GM18867 (cell line): Measurements from ENCODE around the gene CREB3L1.

ENCODE experiments used
- ATAC-seq: cut with Tn5 transposase; IDR thresholded peaks from one replicate; pipeline ENCODE4 v1.9.1; 2021; ENCODE audit warnings: mild to moderate bottlenecking, moderate library complexity; ENCODE audit not compliant: unreplicated experiment

The CREB3L1 gene, protein sequence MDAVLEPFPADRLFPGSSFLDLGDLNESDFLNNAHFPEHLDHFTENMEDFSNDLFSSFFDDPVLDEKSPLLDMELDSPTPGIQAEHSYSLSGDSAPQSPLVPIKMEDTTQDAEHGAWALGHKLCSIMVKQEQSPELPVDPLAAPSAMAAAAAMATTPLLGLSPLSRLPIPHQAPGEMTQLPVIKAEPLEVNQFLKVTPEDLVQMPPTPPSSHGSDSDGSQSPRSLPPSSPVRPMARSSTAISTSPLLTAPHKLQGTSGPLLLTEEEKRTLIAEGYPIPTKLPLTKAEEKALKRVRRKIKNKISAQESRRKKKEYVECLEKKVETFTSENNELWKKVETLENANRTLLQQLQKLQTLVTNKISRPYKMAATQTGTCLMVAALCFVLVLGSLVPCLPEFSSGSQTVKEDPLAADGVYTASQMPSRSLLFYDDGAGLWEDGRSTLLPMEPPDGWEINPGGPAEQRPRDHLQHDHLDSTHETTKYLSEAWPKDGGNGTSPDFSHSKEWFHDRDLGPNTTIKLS

DNA sequence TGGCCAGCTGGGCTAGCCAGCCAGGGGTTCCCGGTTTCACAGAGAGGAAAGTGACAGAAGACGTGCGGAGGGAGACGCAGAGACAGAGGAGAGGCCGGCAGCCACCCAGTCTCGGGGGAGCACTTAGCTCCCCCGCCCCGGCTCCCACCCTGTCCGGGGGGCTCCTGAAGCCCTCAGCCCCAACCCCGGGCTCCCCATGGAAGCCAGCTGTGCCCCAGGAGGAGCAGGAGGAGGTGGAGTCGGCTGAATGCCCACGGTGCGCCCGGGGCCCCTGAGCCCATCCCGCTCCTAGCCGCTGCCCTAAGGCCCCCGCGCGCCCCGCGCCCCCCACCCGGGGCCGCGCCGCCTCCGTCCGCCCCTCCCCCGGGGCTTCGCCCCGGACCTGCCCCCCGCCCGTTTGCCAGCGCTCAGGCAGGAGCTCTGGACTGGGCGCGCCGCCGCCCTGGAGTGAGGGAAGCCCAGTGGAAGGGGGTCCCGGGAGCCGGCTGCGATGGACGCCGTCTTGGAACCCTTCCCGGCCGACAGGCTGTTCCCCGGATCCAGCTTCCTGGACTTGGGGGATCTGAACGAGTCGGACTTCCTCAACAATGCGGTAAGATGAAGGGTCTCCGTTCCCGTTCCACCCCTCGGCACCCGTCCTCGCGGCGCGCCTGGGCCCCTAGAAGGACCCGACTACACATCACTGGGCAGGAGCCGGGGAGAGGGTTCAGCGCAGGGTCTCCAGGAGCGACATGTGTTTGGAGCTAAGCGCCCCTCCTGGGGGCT lies at the start of gene CREB3L1:
TSS of gene CREB3L1 (plus strand) at position 41 of the 765 bp plus-strand sequence. CDS start at position 491, 450 bp downstream.
- peak; percentile 39 for ATAC-seq

DNA sequence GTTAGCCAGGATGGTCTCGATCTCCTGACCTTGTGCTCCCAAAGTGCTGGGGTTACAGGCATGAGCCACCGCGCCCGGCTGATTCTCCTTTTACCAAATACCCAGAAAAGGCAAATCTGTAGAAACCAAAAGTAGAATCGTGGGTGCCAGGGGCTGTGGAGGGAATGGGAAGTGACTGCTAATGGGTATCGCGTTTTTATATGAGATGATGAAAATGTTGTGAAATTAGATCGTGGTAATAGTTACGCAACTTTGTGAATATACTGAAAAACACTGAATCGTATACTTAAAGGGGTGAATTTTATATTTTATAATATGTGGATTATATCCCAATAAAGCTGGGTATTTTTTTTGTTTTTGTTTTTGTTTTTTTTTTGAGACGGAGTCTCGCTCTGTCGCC lies 48.2 kb upstream of the CREB3L1 start:
- ATAC-seq = no peak

DNA sequence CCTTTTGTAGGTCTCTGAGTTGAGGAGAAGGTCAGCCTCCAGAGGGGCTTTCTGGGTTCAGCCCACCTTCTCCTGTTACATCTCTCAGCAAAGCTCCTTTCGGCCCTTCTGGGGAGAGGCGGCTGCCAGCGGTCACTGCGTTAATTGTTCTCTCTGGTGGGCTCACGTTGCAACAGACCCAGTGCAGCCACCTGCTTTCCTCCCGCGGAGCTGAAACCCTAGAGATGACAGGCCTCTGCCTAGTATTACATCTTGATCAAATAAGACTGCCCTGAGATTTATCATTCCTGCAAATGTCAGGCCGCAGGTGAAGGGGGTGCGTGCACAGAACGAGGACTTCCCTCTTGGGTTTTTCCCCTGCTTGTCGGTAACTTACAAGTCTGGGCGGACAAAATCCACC lies 43.2 kb upstream of the CREB3L1 start:
- no peak for ATAC-seq

DNA sequence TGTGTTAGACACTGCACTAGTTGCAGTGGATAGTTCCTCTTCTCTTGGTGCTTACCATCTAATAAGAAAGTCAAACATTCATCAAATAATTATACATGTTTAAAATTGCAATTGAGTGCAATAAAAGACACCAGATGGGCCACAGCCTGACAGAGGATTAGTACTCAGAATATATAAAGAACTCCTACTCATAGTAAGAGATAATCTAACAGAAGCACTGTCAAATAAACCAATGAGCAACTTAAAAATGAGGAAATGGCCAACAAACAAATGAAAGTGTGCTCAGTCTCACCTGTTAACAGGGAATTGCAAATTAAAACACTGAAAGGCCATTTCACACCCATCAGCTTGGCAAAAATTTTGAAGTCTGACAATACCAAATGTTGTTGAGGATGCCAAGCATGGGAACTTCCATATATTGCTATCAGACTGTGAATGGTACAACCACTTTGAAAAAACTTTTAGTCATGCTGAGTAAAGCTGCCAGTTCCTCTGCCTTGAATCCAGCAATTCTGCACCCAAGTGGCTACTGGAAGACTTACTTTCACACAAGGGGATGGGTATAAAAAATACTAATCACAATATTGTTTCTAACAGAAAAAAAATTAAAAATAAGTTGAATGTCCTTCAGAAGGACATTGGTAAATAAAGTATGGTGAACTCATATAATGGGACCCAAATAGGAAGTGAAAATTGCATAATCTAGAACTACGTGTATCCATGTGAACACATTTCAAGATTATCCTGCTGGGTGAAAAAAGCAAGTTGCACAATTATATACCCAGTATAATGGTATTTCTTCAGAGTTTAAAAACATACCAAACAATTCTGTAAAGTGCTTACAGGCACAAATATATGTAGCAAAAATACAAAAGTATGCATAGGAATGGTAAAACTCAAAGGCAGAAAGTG lies 41.4 kb upstream of the CREB3L1 start:
- no peak for ATAC-seq

DNA sequence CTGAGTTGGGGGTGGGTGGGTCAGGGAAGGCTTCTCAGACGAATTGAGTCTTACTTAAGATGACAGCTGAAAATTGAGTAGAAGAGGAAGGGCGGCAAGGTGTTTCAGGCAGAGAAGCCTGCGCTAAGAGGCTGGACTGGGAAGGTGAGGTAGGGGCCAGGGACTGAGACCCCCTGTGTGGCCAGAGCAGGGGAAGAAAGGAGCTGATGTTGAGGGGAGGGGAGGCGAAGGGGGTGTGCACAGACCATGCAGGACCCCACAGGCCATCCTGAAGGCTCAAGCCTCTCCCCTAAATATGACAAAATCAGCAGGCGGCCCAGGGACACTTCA lies 40.6 kb upstream of the CREB3L1 start:
- ATAC-seq = no peak

DNA sequence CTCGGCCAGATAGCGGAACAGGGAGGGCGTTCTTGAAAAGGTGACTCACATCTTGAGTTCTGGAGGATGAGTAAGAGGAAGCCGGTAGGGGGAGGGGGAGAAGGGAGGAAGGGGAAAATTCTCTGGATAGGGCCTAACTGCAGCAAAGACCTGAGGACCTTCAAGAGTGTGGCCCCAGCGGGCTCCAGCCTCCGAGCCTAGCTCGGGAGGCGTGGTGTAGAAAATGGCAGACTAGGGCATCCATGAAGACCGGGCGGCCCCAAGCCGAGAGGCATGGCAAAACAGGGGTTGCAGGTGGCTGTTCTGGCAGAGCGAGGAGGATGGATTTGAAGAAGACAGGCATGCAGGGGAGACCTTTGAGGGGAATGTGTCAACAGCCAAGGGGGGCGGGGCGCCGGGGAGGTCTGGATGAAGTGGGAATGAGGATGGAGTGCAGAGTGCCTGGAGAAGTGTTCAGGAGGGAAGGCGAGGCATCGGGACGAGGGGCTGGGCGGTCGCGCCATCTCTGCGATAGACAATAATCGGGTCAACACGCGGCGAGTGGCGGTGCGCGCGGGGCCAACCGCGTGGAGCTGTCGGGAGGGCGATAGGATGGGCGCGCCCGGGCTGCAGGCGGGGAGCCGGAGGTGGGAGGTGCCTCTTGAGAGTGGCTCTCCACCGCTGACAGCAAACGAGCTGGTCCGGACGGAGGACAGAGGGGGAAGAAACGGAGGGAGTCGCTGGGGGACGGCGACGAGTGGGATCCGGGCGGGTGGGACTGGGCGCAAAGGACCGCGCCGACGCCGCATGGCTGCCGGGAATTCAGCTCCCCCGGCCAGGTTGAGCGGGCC lies 40.0 kb upstream of the CREB3L1 start:
- ATAC-seq = no peak

DNA sequence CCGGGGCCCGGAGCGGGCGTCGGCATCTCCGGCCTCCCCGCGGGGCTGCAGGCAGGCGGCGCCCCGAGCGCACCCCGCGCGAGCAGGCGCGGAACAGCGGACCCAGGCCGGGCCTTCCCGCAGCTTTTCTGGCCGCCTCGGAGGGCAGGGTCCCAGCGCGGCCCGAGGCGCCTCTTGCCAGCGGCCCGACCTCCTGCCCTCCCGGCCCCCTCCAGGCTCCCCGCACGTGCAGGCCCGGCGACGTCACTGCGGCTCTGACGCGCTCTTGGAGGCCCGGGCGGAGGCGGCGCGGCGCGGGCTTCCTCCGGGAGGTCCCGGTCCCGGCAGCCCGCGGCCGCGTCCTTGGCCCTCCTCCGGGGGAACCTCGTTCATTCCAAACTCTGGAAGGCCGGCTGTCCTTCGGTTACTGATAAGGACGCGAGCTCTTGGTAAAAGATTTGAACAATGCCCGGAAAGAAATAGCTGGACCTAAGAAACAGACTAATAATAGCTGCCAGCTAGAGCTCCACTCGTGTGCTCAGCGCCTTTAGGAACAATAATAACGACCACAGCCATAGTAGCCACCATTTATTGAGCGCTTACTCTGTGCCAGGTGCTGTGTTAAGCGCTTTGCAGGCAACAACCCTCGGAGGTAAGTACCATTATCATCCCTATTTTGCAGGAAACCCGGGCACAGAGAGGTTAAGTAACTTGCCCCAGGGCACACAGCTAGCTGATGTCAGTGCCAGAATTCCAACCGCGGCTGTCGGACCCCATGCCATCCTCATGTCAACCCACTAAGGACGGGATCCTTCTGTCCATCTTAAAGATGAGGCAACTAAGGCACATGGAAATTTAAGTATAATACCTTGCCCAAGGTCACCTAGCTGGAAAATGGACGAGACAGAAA lies 39.1 kb upstream of the CREB3L1 start:
- no peak for ATAC-seq

DNA sequence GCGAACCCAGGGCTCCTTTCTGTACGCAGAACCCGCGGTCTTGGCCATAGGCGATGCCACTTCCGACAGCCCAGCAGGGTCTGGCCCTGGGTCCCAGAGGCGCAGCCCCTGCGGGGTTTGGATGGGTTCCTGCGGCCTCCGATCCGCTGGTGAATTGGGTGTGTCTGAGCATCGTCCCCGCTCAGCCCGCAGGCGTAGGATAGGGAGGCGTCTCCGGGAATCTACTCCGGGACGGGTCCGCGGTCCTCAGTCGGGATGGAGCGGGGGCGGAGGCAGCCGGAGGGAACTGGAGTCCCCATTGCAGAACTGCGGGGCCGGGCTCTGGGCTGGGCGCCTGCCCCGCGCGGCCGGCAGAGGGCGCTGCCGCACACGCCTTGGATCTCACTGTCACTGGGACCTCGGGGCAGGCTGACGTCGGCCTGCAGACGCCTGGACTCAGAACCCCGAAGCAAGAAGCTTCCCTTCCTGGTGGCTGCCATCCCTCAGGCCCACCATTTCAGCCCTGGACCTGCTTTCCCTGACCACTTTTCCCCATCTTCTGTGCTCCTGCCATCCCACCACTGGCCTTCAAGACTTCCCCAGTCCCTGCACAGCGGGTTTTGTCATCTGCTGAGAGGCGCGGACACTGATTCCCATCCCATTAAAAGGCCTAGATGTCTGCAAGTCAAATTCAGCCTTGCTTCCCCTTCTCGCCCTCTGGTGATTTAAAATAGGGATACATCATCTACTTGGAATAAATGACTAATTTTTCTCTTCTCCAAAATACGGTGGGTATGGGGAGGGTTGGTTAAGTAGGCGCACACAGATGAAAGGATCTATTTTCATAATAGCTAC lies 38.3 kb upstream of the CREB3L1 start:
- peak; percentile 66 for ATAC-seq

DNA sequence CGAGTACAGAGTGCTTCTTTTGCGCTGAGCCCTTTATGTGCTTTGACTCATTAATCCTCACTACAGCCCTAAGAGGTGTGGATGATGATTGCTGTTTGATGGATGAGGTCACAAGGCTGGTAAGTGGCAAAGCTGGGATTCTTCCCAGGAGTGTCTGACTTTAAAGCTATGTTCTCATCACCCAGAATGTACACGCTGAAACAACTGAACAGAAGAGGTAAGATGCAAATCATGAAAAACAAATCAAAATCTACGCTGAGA lies 37.7 kb upstream of the CREB3L1 start:
- no peak for ATAC-seq

DNA sequence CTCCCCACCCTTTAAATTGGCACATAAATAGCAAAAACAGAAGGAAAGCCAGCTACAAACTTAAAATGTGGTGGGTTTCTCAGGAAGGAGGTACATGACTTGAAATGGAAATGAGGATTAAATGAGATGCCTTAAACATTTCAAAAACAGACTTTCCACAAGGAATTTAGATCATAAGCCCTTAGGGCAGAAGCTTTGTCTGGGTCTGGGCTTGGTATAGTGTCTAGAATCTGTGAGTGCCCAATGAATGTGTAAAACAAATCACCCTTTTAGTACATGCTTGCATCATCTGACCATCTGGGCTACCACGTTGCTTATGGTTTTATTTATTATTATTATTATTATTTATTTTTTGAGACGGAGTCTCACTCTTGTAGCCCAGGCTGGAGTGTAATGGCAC lies 37.1 kb upstream of the CREB3L1 start:
- ATAC-seq = no peak

DNA sequence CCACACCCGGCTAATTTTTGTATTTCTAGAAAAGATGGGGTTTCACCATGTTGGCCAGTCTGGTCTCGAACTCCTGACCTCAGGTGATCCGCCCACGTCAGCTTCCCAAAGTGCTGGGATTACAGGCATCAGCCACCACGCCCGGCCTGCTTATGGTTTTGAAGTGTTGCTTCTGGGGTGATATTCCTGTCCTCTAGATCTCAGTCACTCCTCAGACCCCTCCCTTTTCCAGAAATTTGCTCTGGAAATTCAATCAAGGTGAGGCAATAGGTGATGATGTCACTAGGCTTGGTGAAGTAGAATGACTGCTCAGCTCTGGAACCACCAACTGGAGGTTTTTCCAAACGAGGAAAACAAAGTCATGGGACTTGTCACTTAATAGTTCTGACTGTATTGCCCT lies 36.6 kb upstream of the CREB3L1 start:
- no peak for ATAC-seq

DNA sequence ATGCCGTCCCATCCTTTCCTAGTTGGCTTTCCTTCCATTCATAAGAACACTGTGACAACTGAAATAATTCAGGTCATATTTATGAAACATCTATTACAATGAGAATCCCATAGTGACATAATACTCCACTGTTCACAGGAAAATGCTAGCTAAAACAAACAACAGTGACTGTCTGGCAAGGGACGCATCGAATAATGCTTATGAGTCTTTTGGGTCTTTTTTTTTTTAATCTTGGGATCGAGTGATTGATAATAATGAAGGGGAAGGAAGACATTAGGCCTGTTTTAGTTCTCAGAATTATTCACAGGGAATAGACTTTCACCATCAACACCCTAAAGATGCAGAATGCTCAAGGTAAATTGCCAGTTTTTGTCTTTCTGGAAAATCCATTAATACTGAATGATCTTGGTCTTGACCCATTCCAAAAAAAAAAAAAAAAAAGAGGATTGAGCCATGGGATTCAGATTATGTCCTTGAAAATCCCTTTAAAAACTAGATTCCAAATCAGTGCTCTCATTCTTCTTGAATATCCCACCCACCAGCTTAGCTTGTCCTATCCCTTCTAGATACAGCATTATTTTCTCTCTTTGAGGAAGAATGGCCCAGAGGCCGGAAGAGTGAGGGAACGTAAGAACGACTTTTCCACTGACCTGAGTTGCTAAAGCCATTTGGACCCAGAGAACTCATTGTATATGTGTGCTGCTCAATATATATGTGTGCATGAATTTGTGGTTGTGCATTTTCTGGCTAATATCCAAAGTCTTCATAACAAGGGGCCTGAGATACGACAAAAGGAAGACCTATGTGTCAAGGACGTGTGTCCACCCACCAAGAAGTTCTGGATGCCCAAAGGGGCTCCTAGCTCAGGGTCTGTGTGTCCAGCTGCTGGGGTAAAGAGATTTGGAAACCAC lies 35.2 kb upstream of the CREB3L1 start:
- no peak for ATAC-seq

DNA sequence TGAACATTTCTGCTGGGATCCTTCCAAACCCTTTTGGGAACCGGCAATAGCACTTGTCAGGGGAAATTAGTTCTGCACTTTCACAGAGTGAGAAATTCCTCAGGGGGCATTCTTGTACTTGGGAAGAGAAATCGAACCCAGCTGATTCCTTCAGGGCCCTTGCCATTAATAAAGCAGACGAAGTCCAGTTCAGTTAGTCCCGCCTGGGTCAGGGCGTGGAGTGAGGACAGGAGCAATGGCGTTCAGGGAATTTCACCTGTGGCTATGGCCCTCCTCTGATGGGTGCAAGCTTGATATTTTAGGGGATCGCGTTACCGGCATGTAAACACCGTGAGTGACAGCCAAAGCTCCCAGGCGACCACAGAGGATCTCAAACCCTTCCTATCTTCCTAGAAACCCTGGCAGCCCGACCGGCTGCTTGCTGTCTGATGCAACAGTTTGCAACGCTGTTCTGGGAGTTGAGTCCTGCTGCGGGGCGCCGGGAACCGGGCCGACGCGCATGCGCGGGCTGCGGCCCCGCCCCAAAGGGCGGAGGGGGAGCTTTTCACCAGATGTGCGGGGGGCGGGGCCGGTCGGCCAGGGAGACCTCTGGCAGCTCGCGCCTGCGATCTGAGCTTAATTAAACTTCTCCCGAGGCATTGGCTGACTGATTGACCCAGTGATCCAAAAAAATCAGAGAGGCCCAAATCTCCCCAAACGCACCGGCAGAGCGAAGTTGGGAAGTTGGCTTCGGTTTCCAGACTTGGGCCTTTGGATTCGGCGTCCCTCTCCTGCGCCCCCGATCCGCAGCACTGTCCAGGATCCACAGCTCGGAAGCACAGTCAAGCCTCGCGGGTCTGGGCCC lies 34.3 kb upstream of the CREB3L1 start:
- ATAC-seq = peak; percentile 71

DNA sequence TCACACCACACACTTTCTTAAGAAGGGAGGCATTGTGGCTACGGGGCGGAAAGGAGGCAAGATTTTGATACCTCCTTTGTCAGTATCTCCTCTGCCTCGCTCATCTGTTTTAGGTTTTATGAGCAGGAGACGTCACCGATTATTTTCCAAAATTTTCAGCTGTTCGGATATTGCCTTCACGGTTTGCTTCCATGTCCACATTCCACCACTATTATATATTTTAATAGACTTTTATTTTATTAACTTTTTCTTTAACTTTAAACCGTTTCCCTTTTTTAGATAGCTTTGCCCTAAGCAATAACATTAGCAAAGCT lies 33.7 kb upstream of the CREB3L1 start:
- no peak for ATAC-seq

DNA sequence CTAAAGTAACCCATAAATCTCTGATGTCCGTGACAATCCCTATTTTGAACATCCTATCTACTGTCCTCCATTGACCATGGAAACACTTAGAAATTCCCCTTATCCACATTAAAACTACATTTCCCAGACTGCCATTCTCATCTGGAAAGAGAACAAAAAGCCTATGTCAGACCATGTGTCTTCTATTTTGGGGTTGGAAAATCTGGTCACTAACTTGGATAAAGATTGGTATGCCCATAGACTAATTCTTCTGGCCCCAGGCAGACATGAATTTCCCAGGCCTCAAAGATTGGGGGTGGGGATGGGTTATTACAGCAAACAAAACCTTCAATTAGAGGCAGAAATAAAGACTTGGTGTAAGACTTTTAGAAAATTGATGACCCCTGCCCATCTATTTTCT lies 30.9 kb upstream of the CREB3L1 start:
- no peak for ATAC-seq

DNA sequence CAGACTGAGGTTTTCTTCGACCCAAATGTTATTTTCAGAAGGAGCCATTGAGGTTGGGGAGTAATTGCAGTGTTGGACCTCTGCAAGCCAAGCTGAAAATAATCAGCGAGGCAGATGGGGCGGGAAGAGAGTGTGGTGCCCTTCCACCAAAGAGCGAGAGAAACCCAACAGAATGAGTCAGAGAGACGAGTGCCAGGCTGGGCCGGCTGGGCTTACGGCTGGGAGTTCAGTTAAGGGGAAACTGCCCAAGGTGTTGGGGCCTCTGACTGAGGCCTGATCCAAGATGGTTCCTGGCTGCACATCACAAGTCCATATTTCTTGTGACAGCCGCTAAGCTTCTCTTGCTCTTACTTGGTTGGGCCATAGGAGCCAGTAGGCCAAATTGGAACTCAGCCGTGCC lies 30.4 kb upstream of the CREB3L1 start:
- ATAC-seq = no peak

DNA sequence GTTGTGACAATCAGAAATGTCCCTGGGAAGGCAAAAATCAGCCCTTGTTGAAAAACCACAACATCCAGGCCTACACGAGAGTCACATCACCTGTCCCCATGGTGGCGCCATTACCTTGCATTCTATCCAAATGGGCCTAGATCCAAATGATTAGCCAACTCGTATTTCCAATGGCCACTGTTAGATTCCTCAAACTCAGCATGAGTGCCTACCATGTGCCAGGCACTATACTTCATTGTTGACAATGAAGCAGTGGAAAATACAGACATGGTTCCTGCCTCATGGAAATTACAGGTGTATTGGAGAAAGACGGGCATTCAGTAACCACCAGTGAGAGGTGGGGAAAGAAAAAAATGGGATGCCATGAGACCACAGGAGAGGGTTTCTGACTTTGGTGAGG lies 29.8 kb upstream of the CREB3L1 start:
- no peak for ATAC-seq
